ENCODE results near the gene TMEM116.

The TMEM116 gene

DNA sequence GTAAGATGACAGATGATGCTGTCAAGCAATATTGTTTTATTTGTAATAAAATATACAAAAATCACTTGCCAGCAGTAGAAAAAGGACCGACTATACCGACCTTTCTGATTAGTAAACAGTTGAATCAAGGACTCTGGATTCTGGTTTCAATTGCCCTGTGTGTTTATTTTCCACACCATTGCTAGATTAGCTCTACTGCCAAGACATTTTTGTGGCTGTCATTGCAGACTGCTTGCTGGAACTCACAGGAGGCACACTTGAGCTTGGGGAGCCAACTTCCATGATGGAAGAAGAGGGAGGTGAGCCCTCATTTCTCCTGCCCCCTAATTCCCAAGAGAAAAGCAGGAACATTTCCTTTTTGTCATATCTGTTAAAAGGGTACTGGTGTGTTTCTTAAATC lies 119.7 kb downstream of the TMEM116 start:
- no peak for DNase-seq (ENCODE audit: low read depth)

DNA sequence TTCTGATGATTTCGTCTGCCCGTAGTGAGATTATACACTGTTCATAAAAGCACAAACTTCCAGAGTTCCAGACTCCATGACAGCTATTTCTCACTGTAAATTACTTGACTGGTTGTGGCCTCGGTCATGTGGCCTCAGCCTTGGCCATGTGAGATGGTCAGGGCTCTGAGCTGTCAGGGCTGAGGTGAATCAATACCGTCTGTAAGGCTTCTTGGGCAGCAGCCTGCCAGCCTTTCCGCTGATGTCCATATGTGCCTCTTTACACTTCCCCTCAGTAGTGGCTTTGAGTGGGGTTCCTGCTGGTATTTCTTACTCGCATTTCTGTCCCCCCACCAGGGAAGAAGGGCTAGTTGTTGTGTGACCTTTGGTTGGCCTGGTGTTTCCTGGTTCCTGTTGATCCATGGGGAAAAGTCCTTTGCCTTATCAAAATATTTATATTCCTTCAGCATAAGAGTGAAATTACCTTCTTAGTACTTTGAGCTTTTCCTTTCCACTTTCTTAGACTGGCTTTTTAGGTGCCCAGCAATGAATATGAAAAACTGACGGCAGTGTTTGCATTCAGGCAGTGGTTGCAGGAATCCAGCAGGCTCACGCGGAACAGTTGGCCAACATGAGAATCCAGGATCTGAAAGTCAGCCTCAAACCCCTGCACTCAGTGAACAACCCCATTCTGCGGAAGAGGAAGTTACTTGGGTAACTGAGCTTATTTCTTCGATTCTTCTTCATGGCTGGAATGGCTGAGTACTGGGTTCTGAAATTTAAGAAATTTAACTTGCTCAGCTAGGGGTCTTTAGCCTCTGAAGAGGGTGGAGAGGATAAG lies 124.8 kb downstream of the TMEM116 start:
- DNase-seq (ENCODE audit: low read depth): no peak

- no peak for DNase-seq (ENCODE audit: low read depth)
Observed at GRCh38 chr12:111886662-111887545, 126.1 kb downstream of the TMEM116 start.

GRCh38 chr12:111881716-111882115 lies 131.2 kb downstream of the TMEM116 start:
- no peak for DNase-seq (ENCODE audit: low read depth)

Measured in activated T-cell treated with anti-CD3 and anti-CD28 coated beads for 24 hours (primary cell).